NCI-H2081 (cell line): ENCODE data around the gene HTN3.
A peak's percentile ranks its signal among the peaks of the same experiment; 100 is the strongest.
"Not testable (repeated sequence)": the region's sequence is repeated elsewhere in the genome, so short reads cannot be mapped to it uniquely, and the experiment has no call there.

Experiments
- DNase-seq, 2 experiments: peaks; one replicate each; lab custom pipeline; 2025; lab: John Stamatoyannopoulos, UW

HTN3 gene

DNA sequence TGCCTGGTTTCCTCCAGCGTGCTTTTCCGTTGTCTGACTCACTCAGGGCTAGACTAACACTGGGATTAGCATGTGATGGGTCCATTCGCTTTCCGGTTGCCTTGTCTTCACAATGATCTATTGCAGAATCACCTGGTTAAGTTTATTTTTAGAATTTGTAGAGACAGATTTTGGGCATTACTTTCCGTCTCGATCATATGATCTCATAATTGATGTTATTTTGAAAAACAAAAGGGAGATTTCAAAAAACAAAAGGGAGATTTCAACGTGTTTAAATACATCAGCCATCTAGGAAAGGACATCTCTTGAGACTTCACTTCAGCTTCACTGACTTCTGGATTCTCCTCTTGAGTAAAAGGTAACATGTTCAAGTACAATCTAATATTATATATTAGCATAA lies at the start of gene HTN3:
HTN3 (plus strand) TSS at position 301 of the 400 bp plus-strand sequence. CDS start 2,282 bp downstream, outside the sequence.
- DNase-seq: not testable (repeated sequence)

DNA sequence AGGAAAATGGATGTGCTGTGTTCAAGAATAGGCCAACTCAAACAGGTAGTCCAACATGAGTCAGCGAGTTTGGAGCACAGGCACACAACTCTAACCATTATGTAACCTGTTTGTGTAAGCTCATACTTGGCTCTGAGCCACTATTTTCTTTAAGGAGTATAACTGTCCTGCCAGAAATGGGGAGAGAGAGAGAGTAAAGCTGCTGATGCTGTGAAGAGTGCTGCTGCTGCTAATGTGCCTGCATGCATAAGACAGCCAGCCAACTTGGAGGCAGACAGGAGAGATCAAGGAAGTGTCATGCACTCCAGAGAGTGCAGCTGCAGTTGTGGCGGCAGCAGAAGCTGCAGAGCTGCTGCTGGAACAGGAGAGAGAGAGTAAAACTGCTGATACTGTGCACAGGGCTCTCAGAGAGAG lies 44.2 kb upstream of the HTN3 start:
- DNase-seq: peak in 1 of 2 experiments; percentile 48

GRCh38 chr4:69986663-69987062 lies 41.6 kb upstream of the HTN3 start:
- DNase-seq: no peak

GRCh38 chr4:69991016-69991415 lies 37.2 kb upstream of the HTN3 start:
- no peak for DNase-seq

DNA sequence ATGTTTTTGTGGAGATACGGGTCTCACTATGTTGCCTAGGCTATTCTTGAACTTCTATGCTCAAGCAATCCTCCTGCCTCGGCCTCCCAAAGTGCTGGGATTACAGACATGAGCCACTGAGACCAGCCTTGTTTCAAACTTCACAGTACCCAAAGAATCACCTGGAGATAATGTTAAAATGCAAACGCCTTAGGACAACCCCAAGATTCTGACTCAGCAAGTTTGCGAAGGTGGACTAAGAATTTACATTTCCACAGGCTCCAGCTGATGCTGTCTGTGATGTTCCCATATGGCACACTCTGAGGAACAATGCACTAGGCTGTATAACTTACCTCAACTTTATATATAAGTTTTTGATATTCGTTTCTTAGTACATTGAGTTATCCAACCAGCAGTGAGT lies 33.5 kb upstream of the HTN3 start:
- DNase-seq: no peak

- DNase-seq: no peak
Measured at GRCh38 chr4:69995526-69996016, 32.7 kb upstream of the HTN3 start, which contains the start of gene STATH. Gene STATH, plus strand, starts transcription at chr4:69995966. Its CDS starts 2,472 bp downstream, at chr4:69998438.

DNA sequence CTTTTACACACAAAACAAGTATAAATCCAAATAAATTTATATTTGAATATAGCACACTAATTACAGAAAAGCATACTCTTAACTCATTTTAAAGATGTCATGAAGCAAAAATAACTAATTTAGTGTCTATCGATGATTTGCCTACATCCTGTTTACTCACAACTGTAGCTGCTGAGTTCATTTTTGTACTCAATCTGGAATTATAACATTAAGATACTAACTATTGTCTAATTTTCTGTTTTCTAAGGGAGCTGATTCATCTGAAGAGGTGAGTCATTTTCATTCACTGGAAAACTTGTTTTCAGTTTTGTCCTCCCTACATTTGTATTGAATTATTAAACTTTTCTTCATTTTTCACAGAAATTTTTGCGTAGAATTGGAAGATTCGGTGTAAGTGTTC lies 28.8 kb upstream of the HTN3 start:
- DNase-seq: no peak

DNA sequence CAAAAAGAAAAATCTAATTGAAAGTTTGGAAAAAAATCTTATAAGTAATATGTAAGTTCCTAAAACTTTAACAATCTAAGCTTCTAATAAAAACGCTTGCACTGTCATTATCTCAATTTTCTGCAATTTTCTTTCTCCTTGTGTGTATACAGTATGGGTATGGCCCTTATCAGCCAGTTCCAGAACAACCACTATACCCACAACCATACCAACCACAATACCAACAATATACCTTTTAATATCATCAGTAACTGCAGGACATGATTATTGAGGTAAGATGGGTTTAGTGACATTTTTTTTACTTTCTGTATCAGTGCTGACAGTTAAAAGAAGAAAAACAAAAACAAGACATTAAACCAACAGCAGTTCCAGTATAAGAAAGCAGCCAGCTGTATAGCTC lies 27.5 kb upstream of the HTN3 start:
- DNase-seq: no peak

DNA sequence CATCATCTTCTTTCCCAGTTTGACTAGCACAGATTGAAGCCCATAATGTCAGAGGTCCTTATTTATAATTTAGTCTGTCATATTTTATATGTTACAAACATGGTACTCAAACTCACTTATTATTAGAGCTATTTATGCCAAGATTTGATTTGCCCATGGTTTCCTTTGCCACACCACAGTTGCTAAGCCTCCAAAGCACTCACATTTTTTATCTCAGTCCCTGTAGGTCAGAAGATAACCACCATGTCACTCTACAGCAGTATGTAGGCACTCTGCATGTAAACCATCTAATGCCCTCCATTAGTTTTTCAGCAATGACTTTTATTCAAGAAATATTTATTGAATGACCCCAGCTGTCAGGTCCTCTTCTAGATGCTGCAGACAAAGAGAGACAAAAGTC lies 25.8 kb upstream of the HTN3 start:
- DNase-seq: no peak

- no peak for DNase-seq
Measured at GRCh38 chr4:70008771-70009170, 19.5 kb upstream of the HTN3 start.

GRCh38 chr4:70019006-70019405 lies 9.3 kb upstream of the HTN3 start:
- DNase-seq: not testable (repeated sequence)

- no peak for DNase-seq
Measured at GRCh38 chr4:70023218-70023617, 5.0 kb upstream of the HTN3 start.

- DNase-seq: no peak
Measured at GRCh38 chr4:70027011-70027410, 1.2 kb upstream of the HTN3 start.

DNA sequence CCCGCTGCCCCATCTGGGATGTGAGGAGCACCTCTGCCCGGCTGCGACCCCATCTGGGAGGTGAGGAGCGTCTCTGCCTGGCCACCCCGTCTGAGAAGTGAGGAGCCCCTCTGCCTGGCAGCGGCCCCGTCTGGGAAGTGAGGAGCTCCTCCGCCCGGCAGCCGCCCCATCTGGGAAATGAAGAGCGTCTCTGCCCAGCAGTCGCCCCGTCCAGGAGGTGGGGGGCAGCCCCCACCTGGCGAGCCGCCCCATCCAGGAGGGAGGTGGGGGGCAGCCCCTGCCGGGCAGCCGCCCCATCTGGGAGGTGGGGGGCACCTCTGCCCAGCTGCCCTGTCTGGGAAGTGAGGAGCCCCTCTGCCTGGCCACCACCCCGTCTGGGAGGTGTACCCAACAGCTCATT lies 9.3 kb downstream of the HTN3 start:
- not testable (repeated sequence) for DNase-seq

DNA sequence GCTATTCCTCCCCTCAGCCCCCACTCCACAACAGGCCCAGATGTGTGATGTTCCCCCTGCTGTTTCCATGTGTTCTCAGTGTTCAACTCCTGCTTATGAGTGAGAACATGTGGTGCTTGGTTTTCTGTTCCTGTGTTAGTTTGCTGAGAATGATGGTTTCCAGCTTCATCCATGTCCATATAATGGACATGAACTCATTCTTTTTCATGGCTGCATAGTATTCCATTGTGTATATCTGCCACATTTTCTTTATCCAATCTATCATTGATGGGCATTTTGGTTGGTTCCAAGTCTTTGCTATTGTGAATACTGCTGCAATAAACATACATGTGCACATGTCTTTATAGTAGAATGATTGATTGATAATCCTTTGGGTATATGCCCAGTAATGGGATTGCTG lies 11.7 kb downstream of the HTN3 start:
- DNase-seq: not testable (repeated sequence)

- no peak for DNase-seq
Measured at GRCh38 chr4:70041652-70042286, 13.5 kb downstream of the HTN3 start.

DNA sequence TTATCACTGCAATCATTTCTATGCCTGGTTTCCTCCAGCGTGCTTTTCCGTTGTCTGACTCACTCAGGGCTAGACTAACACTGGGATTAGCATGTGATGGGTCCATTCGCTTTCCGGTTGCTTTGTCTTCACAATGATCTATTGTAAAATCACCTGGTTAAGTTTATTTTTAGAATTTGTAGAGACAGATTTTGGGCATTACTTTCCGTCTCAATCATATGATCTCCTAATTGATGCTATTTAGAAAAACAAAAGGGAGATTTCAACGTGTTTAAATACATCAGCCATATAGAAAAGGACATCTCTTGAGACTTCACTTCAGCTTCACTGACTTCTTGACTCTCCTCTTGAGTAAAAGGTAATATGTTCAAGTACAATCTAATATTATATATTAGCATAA lies 21.9 kb downstream of the HTN3 start, which contains the start of gene HTN1:
HTN1 (plus strand) TSS at position 301 of the 400 bp plus-strand sequence. CDS start 2,639 bp downstream, outside the sequence.
- DNase-seq: not testable (repeated sequence)

GRCh38 chr4:70056534-70056933 lies 28.3 kb downstream of the HTN3 start:
- DNase-seq: not testable (repeated sequence)

GRCh38 chr4:70057651-70058050 lies 29.4 kb downstream of the HTN3 start:
- DNase-seq: no peak

- DNase-seq: no peak
Measured at GRCh38 chr4:70059149-70059548, 30.9 kb downstream of the HTN3 start.

DNA sequence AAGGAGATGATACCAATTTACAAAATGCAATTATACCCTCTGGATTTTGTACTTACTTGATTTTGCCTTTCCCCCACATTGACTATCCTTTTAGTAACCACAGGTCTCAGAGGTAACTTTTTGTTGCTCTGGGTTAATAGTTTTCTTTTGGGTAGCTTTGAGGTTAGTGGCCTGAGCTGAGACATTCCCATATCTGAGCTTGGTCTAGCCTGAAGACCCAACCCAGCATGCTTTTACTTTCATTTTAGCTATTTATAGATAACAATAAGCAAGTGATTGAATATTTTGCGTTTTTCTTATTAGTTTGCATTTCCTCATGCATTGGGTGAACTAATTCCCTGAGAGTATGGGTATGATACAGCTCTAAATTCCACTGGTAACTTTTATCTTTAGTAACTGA lies 33.7 kb downstream of the HTN3 start:
- no peak for DNase-seq

DNA sequence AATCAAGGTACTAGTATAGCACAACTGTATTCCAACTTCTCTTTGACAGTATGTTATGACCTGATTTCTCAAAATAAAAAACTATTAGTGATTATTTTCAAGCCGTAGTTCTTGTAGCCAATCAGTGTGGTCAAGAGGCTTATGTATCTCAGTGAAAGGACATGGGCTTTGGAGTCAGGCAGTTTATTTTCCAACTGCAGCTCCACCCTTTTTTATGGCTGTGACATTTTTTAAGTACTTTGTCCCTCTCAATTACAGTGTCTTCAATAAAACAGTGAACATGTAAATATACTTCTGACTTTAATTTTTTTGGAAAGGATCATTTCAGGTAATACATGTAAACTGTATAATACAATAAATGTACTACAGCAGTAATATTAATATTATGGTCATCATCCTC lies 51.9 kb downstream of the HTN3 start:
- DNase-seq: no peak
